GM18505 (cell line): Measurements from ENCODE around the gene SLC39A5.
"Not testable (repeated sequence)": the region's sequence is repeated elsewhere in the genome, so short reads cannot be mapped to it uniquely, and the experiment has no call there.

Experiments used
- ATAC-seq: cut with Tn5 transposase; IDR thresholded peaks from one replicate; pipeline ENCODE4 v1.9.1; 2021; ENCODE audit not compliant: unreplicated experiment
- POLR2A ChIP-seq: IDR thresholded peaks from 4 replicates; pipeline ENCODE4 v1.6.1; 2011; ENCODE audit warnings: borderline replicate concordance; ENCODE audit not compliant: insufficient read depth, insufficient read length; ENCODE audit errors: extremely low read depth

SLC39A5 gene

DNA sequence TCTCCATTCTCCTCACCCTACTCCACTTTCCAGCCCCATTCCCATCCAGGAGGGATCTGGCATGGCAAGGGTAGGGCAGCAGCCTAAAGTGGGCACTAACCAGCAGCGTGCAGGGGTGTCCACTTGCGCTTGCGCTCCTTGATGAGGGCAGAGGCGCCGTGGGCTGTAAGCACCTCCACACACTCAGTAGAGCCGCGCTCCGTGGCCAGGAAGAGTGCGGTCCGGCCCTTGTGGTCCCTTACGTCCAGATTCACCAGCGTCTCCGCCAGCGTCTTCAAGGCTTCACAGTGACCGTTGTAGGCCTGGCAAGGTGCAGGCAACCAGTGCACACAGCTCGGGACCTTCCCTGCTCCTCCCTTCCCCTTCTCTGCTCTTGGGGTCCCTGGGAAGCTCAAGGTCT is 18.1 kb downstream of the SLC39A5 start:
- no peak for ATAC-seq
- TF ChIP-seq POLR2A = no peak

GRCh38 chr12:56248711-56249110 is 18.9 kb downstream of the SLC39A5 start:
- ATAC-seq = no peak
- TF ChIP-seq POLR2A = no peak

DNA sequence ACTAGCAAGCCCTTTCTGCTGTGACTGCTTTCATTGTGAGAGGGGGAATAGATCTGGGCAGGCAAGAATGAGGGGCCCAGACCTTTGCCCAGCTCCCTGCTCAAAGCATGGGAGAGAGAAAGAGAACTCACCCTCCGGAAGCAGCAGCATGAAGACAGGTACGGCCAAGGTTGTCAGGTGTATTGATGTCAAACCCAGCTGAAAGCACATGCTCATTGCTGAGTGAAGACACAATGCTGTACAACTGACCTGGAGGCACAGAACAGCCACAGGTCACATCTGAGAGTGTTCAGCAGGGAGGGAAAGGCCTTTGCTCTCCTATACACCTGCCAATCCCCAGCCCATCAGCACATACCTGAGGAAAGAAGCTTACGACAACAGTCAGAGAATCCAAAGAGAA is 22.8 kb downstream of the SLC39A5 start:
- ATAC-seq = no peak
- no peak for TF ChIP-seq POLR2A

DNA sequence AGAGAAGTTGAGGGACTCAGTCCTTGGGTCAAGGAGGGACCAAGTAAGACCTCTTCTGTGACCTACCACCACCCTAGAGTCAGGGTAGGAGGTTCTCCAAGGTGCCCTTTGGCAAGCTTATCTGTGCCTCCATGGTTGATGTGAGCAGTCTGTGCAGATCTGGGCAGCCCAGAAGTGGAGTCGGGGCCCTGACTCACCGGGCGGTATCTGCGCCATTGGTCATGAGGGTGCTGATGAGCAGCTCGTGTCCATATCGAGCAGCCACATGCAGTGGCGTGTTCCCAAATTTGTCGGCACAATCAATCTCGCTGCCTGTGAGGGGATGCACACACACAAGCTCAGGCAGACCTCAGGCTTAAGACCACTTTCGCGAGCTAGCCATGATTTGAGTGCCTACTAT is 23.2 kb downstream of the SLC39A5 start:
- TF ChIP-seq POLR2A = no peak
- no peak for ATAC-seq

- TF ChIP-seq POLR2A = no peak
- no peak for ATAC-seq
These were observed 25.8 kb downstream of the SLC39A5 start for GRCh38 chr12:56255671-56256070.

DNA sequence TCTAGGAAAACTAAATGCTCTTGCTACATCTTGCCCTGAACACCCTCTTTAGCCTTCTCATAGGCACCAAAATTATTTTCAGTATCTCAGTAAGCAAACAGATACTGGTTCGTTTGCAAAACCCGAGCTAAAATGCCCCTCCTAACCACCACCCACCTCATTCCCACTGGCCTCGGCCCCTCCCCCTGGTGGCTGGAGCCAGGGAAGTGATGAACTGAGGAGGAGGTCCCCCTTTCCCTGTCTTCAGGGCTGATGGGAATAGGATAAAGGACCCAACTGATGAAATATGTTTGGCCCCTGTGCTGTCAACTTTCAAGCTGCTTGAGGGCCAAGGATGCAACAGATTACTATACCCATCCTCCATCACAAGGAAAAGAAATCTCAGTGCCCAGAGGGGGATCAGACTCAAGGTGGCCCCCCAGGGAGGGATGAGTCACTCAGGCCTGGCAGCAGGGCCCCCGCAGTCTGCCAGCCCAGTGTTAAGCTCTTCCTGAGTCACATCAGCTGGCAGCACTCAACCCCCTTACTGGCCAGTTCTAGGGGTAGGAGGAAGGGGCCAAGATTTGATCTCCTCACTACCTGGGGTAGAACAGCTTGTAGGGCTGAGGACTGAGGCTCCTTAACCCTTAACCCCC is 26.6 kb downstream of the SLC39A5 start:
- no peak for TF ChIP-seq POLR2A
- ATAC-seq = no peak

DNA sequence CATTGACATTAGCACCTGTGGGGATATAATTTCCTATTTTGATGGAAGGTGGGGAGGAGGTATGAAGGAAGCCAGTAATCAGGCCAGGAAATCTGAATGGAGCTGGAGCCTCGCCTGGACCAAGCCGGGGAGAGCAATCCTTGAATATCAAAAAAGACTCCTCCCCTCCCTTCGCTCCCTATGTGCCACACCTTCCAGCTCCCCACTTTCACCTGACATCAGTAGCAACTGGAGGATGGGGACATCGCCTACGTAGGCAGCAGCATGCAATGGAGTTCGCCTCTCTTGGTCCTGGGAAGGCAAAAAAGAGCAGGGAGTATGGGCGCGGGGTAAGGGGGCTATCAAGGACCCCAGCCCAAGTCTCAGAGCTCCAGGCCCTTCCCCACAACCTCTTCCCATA is 27.2 kb downstream of the SLC39A5 start:
- TF ChIP-seq POLR2A = no peak

DNA sequence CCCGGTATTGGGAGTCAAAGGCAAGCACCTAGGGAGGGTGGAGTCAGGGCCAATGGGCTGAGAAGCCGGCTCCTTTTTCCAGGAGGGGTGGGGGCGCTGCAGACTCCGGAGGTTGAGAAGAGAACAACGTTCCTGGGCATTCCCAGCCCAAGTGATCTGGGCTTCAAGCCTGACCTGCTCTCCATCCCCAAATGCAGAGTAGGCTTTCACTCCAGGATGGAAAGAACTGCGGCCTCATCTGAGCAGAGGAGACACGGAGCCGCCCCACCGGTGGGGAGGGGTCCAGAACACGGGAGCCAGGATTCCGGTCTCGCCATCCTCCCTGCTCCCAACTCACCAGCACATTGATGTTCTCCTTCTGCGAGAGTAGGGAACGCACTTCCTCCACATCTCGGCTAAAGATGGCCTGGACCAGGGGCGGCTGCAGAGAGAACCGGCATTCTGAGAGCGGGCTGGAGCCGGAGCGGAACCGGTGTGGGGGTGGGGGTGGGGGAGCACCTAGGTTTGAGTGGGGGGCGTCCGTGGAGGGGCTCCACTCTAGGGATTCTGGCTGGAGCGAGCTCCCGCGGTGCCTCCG is 27.7 kb downstream of the SLC39A5 start:
- ATAC-seq = no peak
- no peak for TF ChIP-seq POLR2A

More for the DNA sequence above, 27.2 kb downstream of the SLC39A5 start:
- no peak for ATAC-seq

DNA sequence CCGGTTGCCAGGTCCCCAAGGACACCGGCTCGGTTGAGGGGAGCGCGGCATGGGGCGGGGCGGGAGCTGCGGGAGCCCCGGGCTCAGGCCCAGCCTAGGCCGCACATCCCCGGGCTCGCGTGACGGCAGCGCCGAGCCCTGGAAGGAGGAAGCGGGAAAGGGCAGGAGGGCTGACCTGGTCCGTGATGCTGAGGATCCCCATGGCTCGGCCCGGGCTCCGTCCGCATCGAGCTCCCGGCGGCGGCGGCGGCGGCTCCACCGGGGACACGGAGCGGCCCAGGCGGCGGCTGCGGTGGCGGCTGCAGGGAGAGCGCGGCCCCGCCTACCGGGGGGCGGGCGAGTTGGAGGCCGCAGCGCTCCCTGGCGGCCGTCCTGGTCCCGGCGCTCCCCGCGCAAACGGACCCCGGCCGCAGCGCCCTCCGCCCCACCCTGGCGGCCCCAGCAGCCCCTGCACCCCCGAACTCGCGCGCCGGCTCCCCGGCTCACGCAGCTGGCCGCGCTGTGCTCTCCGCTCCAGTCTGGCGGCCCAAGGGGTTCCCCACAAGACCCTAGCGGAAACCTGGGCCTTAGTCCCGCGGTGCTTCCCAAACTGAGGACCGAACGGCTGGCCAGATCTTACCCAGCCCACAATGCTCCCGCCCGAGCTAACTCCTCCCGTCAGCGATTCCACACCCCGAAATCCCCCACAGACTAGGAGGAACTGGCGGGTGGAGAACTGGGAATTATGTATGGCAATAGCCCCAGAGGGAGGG is 28.4 kb downstream of the SLC39A5 start, which contains the start of gene ANKRD52:
Gene ANKRD52, minus strand, starts transcription at position 317 of the 752 bp plus-strand sequence. Its CDS starts 115 bp downstream, at position 202.
- peak; percentile 93 for ATAC-seq
- TF ChIP-seq POLR2A = peak; percentile 67

- ATAC-seq = no peak
- no peak for TF ChIP-seq POLR2A
These were observed 29.0 kb downstream of the SLC39A5 start for GRCh38 chr12:56258820-56259183.

DNA sequence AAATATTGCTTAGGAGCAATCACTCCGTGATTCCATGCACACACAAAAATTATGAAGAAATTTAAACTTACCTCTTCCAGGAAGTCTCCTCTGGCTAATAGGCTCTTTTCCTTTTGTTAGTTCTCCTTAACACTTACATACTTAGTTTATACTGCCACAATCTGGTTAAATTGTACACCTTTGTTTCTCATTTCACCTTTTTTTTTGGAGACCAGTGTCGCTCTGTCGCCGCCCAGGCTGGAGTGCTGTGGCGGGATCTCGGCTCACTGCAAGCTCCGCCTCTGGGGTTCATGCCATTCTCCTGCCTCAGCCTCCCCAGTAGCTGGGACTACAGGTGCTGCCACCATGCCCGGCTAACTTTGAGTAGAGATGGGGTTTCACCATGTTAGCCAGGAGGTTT is 30.5 kb downstream of the SLC39A5 start:
- no peak for TF ChIP-seq POLR2A
- ATAC-seq = no peak

DNA sequence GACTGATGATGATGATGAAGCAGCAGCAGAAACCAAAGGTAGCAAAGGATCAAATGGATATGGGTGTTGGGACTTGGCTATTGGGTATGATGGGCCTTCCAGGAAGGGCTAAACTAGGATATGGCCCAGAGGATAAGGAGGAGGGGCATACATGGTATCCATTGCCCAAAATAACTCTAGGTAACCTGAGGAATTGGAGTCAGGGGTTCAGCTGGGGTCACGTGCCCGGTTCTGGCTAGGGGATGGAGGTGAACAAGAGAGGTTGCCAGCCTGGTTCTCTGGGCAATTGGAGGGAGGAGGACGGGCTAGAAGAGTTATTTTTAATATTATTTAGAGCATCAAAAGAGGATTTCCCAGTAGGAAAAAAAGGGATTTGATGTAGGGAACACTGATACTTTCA is 31.1 kb downstream of the SLC39A5 start:
- no peak for TF ChIP-seq POLR2A
- no peak for ATAC-seq

DNA sequence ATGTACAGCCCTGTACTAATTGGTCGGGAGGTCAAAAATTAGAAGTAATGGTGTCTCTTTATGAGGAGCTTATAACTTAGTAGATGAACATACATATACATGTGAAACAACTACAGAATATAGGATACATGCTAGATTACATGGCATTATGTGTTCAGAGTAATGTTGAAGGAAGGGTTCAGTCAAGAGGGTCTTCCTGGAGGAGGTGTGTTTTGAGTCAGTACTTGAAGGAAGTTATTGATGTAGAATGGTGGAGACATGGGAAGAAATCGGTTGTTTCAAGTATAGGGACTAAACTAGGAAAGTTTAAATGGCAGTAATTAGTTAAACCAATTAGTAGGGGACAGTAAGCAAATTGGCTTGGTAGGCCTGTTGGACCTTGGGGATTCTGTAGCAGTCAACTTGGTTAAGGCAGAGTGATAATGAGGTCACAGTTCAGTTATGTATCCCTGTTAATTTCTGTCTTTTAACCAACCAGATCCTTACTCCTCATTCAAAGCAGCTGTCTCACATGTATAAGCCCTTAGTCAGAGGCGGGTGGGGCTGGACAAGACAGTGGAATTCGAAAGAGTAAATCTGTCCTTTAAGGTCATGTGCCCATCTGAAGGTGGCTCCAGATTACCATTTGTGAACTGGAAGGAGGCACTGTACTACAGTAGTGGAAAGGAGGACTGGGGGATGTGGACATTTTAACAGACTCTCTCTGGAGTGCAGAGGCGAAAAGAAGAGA is 31.8 kb downstream of the SLC39A5 start:
- TF ChIP-seq POLR2A = no peak
- ATAC-seq = no peak

- ATAC-seq = not testable (repeated sequence)
These were observed 33.1 kb downstream of the SLC39A5 start for GRCh38 chr12:56262955-56263354.

GRCh38 chr12:56266068-56266692 is 36.3 kb downstream of the SLC39A5 start:
- ATAC-seq = not testable (repeated sequence)
